Tibial nerve (tissue), 4 donors: ENCODE measurements around the gene TBC1D23. TPM values are rescaled to one million over a fixed set of nuclear protein-coding genes. Genes with fewer than 3 reads are reported as not detected.

Experiments
- DNase-seq, 2 donors: peaks; one replicate each; pipeline ENCODE4 v3.0.0-alpha.2; 2019; ENCODE audit warnings: low spot score in 2 of 2
- H3K27ac ChIP-seq, 4 donors: fragments of 200-600 bp; sonication (generic) in 3 of 4; one replicate each; pipeline ENCODE4 v1.5.1; 2017 to 2019; ENCODE audit warnings: mild to moderate bottlenecking in 1 of 4
- H3K27me3 ChIP-seq, 2 donors: fragments of 200-600 bp; sonication (generic) in 1 of 2; one replicate each; pipeline versions ENCODE4 v1.5.1 to v1.6.0; 2017 to 2019
- H3K36me3 ChIP-seq, 3 donors: fragments of 200-600 bp; sonication (generic); one replicate each; pipeline ENCODE4 v1.5.1; 2018 to 2019
- H3K4me1 ChIP-seq, 4 donors: fragments of 200-600 bp; sonication (generic) in 3 of 4; one replicate each; pipeline ENCODE4 v1.5.1; 2017 to 2019
- H3K4me3 ChIP-seq, 4 donors: fragments of 200-600 bp; sonication (generic) in 3 of 4; one replicate each; pipeline ENCODE4 v1.5.1; 2017 to 2019; ENCODE audit warnings: mild to moderate bottlenecking in 1 of 4, moderate library complexity in 1 of 4
- H3K9me3 ChIP-seq, 4 donors: fragments of 200-600 bp; sonication (generic) in 3 of 4; one replicate each; pipeline ENCODE4 v1.5.1; 2017 to 2019
- EP300 ChIP-seq, 2 donors: sonication (generic); formaldehyde crosslinking; IDR thresholded peaks; one replicate each; pipeline ENCODE4 v1.6.1; 2017; ENCODE audit warnings: antibody characterized with exemption in 2 of 2, mild to moderate bottlenecking in 1 of 2
- POLR2A ChIP-seq, 2 donors: fragments of 450-650 bp; IDR thresholded peaks; one replicate each; pipeline ENCODE4 v1.6.1; 2017; ENCODE audit warnings: antibody characterized with exemption in 2 of 2, mild to moderate bottlenecking in 2 of 2, moderate library complexity in 2 of 2
- WGBS, 2 donors: methylation state at CpG; one replicate each; pipeline ENCODE4 v1.1.5; 2018; 5-methylcytosine and 5-hydroxymethylcytosine counted together
- total RNA-seq, 4 donors: library from RNA; depleted of rRNA; stranded (reverse); fragments of >200 nt; gene quantifications; one replicate each; pipeline ENCODE4 v1.1.0, GENCODE V29; 2016
- TF ChIP-seq, protein P1 (sequence below), 5 experiments: fragments of 200-600 bp in 3 of 5; fragments of 450-650 bp in 2 of 5; sonication (generic) in 3 of 5; IDR thresholded peaks; one replicate each; pipeline ENCODE4 v1.5.1; 2016 to 2019; ENCODE audit warnings: antibody characterized with exemption in 5 of 5, mild to moderate bottlenecking in 3 of 5, moderate library complexity in 2 of 5

Gene TBC1D23
- total RNA-seq, 4 donors from 2014 or later: 21.6 to 32.2 (median 28.2) TPM

DNA sequence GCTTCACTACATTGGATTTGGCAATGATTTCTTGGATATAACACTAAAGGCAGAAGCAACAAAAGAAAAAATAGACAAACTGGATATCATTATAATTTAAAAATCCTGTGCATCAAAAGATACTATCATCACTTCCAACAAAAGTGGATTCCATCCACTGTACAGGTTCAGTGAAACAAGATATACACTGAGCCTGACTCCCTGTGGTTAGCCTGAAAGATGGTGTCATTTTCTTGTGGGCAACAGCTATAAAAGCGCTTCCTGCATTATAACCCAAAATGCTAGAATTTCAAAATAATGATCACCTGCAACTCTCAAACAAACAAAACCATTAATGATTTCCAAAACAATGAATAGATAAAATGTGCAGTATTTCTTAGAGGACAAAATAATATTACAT is 39.6 kb upstream of the TBC1D23 start:
- no peak for DNase-seq
- no peak for TF ChIP-seq POLR2A (IDR thresholded peaks at IDR 0.05)
- TF ChIP-seq, protein P1, sequence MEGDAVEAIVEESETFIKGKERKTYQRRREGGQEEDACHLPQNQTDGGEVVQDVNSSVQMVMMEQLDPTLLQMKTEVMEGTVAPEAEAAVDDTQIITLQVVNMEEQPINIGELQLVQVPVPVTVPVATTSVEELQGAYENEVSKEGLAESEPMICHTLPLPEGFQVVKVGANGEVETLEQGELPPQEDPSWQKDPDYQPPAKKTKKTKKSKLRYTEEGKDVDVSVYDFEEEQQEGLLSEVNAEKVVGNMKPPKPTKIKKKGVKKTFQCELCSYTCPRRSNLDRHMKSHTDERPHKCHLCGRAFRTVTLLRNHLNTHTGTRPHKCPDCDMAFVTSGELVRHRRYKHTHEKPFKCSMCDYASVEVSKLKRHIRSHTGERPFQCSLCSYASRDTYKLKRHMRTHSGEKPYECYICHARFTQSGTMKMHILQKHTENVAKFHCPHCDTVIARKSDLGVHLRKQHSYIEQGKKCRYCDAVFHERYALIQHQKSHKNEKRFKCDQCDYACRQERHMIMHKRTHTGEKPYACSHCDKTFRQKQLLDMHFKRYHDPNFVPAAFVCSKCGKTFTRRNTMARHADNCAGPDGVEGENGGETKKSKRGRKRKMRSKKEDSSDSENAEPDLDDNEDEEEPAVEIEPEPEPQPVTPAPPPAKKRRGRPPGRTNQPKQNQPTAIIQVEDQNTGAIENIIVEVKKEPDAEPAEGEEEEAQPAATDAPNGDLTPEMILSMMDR (IDR thresholded peaks at IDR 0.05): no peak
- no peak for TF ChIP-seq EP300 (IDR thresholded peaks at IDR 0.05)
- no peaks in the 10 kb centered on the region for H3K36me3 ChIP-seq
- WGBS, 2 donors: 90 to 100% methylated on average over 1 of the region's 1 CpG
- H3K27me3 ChIP-seq: no peaks in the 10 kb centered on the region
- no peak overlapping the region for H3K4me3 ChIP-seq
- peaks cover 0 to 20% (median 3%) of the 10 kb centered on the region in 4 donors for H3K9me3 ChIP-seq
- no peaks in the 10 kb centered on the region for H3K4me1 ChIP-seq
- no peak overlapping the region for H3K27ac ChIP-seq

DNA sequence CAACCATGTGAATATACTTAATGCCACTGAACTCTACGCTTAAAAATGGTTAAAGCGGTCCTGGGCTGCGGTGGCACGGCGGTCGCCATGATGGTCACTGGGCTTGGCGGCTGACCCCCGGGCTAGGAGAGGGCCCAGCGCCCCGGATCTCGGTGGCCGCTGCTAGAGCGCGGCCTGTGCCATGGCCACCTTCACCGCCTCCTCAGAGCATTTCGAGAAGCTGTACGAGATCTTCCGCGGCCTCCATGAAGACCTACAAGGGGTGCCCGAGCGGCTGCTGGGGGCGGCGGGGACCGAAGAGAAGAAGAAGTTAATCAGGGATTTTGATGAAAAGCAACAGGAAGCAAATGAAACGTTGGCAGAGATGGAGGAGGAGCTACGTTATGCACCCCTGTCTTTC is 35.6 kb upstream of the TBC1D23 start:
- Histone ChIP-seq H3K36me3 (no peaks in the 10 kb centered on the region), H3K4me1 (no peaks in the 10 kb centered on the region), H3K27ac (no peak overlapping the region), H3K27me3 (no peaks in the 10 kb centered on the region), H3K9me3 (peaks cover 0 to 9% (median 0%) of the 10 kb centered on the region in 4 donors), H3K4me3 (no peak overlapping the region)
- WGBS, 2 donors: 93 to 94% methylated on average over 26 of the region's 26 CpGs
- DNase-seq: no peak
- TF ChIP-seq EP300 (IDR thresholded peaks at IDR 0.05): no peak
- TF ChIP-seq POLR2A (IDR thresholded peaks at IDR 0.05): no peak
- TF ChIP-seq, protein P1 (IDR thresholded peaks at IDR 0.05): no peak

GRCh38 chr3:100225883-100226282 is 34.9 kb upstream of the TBC1D23 start:
- 93 to 94% methylated on average over 8 of the region's 8 CpGs for WGBS, 2 donors
- no peak overlapping the region for H3K4me3 ChIP-seq
- no peaks in the 10 kb centered on the region for H3K36me3 ChIP-seq
- no peak for DNase-seq
- no peaks in the 10 kb centered on the region for H3K4me1 ChIP-seq
- peaks cover 0 to 7% (median 0%) of the 10 kb centered on the region in 4 donors for H3K9me3 ChIP-seq
- TF ChIP-seq POLR2A (IDR thresholded peaks at IDR 0.05) (no peak), EP300 (IDR thresholded peaks at IDR 0.05) (no peak)
- TF ChIP-seq, protein P1 (IDR thresholded peaks at IDR 0.05): no peak
- H3K27me3 ChIP-seq: no peaks in the 10 kb centered on the region
- H3K27ac ChIP-seq: no peak overlapping the region

GRCh38 chr3:100226712-100227429 is 33.9 kb upstream of the TBC1D23 start:
- Histone ChIP-seq H3K4me3 (no peak overlapping the region), H3K27me3 (no peaks in the 10 kb centered on the region), H3K27ac (no peak overlapping the region), H3K36me3 (no peaks in the 10 kb centered on the region), H3K4me1 (no peaks in the 10 kb centered on the region), H3K9me3 (peaks cover 0 to 3% (median 0%) of the 10 kb centered on the region in 4 donors)
- WGBS, 2 donors: 31 to 36% methylated on average over 6 of the region's 6 CpGs
- TF ChIP-seq, protein P1 (IDR thresholded peaks at IDR 0.05): no peak
- TF ChIP-seq EP300 (IDR thresholded peaks at IDR 0.05) (no peak), POLR2A (IDR thresholded peaks at IDR 0.05) (no peak)
- DNase-seq: no peak

DNA sequence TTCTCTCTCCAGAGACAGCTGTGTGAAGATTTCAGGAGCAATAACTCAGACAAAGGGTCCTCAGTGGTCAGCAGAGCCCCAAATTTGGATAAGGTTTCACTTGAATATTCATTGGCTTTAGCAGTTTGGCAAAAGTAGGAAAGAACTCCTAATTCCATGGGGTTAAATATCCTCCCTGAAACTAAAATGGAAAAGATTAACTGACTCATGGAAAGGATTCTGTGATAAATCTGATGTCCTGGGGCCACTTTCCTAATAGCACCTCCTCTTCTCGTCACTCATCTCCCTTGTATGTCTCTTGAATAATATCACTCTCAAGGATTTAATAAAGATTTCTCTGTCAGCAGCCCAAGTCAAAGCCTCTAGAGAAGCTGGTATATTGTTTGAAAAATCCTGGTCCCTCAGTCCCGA is 33.3 kb upstream of the TBC1D23 start:
- H3K9me3 ChIP-seq: peaks cover 0 to 3% (median 0%) of the 10 kb centered on the region in 4 donors
- H3K27me3 ChIP-seq: no peaks in the 10 kb centered on the region
- no peaks in the 10 kb centered on the region for H3K36me3 ChIP-seq
- H3K4me1 ChIP-seq: no peaks in the 10 kb centered on the region
- TF ChIP-seq EP300 (IDR thresholded peaks at IDR 0.05): no peak
- TF ChIP-seq, protein P1 (IDR thresholded peaks at IDR 0.05): no peak
- no peak for TF ChIP-seq POLR2A (IDR thresholded peaks at IDR 0.05)
- DNase-seq: no peak
- WGBS, 2 donors: 52 to 55% methylated on average over 2 of the region's 2 CpGs
- H3K4me3 ChIP-seq: no peak overlapping the region
- no peak overlapping the region for H3K27ac ChIP-seq
